ENCODE data around the gene PEPD.

PEPD gene

GRCh38 chr19:33422369-33423180 lies 99.0 kb downstream of the PEPD start:
- no peak for DNase-seq (ENCODE audit: low read depth in 2 of 2)

DNA sequence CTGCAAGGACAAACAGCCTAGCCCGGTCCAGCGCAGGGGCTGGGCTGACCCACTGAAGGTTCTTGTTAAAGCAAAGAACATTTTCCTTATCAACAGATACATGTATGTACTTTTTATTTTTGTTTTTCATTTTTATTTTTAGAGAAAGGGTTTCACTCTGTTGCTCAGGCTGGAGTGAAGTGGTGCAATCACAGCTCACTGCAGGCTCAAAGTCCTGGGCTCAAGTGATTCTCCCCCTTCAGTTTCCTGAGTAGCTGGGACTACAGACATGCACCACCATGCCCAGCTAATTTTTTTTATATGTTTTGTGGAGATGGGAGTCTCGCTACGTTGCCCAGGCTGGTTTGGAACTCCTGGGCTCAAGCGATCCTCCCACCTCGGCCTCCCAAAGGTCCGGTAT lies 100.2 kb downstream of the PEPD start:
- no peak for DNase-seq (ENCODE audit: low read depth in 2 of 2)

DNA sequence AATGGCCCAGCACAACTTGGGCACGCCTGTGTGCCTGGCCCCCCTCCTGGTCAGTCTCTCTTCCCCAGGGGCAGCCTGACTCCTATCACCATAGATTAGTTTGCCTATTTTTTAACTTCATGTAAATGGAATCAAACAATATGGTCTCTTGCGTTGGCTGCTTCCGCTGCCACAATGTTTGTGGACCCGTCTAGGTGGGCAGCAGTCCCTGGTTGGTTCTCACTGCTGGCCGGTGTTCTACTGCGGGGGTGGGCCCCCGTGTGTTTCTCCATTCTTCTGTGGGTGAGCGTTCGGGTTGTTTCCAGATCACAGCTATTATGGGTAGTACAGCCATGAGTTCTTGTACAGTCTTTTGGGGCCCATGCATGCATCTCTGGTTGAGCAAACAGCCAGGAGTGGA lies 100.8 kb downstream of the PEPD start:
- no peak for DNase-seq (ENCODE audit: low read depth in 2 of 2)

DNA sequence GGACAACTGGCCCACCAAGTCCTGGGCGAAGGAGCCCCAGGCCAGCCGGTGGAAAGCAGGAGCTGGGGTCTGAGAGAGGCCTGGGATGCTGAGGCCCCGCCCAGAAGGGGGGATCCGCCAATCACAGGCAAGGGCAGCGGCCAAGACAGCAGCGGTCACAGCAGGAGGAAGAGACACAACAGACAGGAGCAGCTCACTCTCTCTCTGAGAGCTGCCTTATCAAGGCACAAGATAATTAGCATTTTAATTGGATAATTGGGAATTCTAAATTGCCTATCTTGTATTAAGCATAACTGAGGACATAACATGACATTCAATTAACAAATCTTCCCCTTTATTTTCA lies 101.8 kb downstream of the PEPD start:
- no peak for DNase-seq (ENCODE audit: low read depth in 2 of 2)

DNA sequence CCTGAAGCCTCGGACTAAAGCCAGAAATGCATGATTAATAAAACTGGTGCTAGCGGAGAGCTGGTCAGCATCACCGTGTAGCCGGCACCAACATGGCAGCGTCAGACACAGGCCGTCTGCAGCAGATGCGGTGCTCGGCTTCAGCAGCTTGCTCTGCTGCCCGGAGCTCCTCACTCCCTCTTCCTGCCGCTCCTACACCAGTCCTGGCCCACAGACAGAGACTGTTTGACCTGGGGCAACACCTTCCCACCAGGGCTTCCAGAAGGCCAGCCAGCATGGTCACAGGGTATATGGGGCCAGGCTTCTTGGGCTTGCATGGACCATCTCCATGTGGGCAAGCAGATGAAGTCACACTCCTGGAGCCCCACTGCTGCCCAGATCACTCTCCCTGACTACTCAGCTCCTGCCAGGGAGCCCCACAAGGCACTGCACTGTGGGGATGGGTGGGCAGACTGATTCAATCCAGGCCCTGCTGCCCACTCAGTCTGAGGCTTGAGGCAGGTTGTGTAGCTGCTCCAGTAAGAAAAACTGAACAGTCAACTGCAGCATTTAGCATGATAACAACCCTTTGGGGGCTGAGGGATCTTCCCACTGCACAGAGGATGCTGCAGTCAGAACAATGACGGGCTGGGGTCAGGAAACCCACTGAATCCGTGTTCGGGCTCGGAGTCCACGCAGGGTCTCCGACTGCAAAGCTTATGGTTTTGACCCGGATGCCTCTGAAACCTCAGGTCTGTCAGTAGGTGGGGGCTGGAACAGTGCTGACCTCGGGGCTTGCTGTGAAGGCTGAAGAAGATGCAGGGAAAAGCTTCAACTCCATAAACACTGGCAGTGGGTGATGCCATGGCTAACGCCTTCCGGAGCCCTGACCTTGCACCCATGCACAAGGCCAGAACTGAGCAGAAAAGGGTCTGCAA lies 102.5 kb downstream of the PEPD start:
- no peak for DNase-seq (ENCODE audit: low read depth in 2 of 2)

DNA sequence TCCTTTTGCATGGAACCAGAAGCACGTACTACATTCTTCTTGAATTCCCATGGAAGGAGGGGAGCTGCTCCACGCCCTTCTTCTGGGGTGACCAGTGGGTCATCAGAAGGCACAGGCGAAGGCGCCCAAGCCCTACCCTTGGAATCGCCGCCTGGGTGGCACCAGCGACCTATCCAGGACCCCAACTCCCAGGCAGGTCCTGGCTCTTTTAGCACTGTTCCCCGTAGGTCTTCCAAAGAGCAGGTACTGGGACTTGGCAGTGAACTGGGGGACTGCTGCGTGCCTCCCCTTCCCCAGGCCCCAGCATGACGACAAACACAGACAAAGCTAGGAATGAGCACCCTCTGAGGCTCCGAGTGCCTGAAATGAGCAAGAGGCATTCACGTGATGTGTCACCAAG lies 103.1 kb downstream of the PEPD start:
- no peak for DNase-seq (ENCODE audit: low read depth in 2 of 2)

DNA sequence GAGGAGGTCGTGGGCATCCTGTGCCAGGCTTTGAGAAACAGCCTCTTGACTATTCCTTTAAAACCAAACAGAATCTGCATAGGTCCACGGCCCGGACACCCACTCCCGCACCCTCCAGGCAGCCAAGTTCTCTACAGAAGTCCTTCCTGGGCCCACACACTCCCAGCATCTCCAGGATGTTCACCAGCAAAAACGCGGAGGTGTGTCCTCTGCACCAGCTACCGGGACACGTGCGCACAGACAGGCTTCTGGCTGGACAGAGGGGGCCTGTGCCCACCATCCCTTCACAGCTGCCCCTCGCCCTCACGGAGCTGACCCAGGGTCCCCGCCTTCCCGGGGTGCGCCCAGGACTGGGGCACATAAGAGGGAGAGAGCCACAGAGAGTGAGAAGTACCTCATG lies 103.8 kb downstream of the PEPD start:
- DNase-seq (ENCODE audit: low read depth in 2 of 2) = no peak

GRCh38 chr19:33416307-33417215 lies 105.0 kb downstream of the PEPD start:
- peak; percentile 33 to 34 for DNase-seq (ENCODE audit: low read depth in 2 of 2)

- DNase-seq (ENCODE audit: low read depth in 2 of 2) = no peak
Measured at GRCh38 chr19:33414667-33415605, 106.7 kb downstream of the PEPD start.

- no peak for DNase-seq (ENCODE audit: low read depth in 2 of 2)
Measured at GRCh38 chr19:33413868-33414666, 107.5 kb downstream of the PEPD start.

DNA sequence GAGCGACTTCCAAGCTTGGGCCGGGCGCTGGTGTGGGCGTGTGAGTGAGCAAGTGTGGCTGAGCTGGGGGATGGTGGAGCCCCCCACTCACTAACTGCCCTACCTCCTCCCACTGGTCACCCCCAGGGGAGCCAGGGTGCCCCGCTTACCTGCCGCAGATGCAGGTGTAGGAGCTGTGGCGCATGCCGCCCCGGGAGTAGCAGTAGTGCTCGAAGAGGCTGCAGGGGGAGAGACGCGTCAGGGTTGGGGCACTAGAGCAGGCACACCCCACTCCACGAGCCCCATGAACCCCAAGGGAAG lies 108.2 kb downstream of the PEPD start:
- no peak for DNase-seq (ENCODE audit: low read depth in 2 of 2)

DNA sequence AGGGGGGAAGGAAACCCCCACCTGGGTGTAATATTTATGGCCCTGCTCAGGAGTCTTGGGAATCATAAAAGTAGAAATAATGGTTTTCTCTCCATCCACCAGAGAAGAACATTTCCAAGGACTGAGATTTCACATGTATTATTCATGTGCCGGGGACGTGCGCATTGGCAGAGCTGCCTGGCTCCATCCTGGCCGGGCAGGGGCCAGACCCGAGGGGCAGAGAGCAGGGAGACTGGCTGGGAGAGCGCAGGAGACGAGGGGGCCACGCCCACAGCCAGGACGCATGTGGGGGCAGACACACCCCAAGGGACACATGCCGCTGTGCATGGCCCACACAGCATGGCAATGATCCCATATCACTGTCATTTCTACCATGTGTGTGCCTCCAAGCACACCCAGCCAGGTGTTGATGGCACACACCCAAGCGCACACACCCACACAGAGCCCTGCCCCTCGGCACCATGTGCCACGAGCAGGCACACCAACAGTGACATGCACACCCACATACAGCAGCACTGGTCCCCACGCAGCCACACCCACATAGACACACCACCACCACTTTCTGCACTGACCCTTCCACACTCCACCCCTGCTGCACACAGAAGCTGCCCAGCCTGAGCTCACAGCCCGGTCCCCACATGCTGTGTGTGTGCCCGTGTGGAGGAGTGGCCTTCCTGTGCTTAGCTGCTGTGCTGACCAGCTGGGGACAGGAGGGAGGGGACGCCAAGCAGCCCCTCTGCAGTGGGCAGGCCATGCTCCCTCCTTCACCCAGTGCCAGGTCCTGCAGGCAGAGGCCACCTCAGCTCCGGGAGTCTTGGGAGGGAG lies 108.8 kb downstream of the PEPD start:
- DNase-seq (ENCODE audit: low read depth in 2 of 2) = no peak

- no peak for DNase-seq (ENCODE audit: low read depth in 2 of 2)
Measured at GRCh38 chr19:33411621-33412180, 109.9 kb downstream of the PEPD start.

DNA sequence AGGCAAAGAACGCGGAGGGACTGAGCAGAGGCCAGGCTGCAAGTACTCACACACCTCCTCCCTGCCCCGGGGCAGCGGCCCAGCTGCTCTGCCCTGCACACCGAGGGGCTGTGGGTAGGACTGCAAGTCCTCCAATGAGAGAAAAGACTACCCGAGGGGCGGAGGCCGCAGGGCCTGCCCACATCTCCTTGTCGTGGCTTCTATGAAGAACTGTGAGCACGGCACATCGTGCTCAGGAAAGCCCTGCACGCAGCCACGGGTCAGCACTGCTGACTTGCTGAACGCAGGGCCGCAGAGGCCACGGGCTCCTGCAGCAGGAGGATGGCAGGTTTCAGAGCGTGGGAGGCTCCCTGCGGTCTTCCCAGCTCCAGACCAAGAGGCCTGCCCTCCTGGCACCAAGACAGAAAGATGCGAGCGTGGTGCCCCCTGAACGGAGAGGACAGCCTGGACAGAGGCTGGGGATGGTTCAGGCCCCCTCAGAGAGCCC lies 110.6 kb downstream of the PEPD start:
- no peak for DNase-seq (ENCODE audit: low read depth in 2 of 2)

DNA sequence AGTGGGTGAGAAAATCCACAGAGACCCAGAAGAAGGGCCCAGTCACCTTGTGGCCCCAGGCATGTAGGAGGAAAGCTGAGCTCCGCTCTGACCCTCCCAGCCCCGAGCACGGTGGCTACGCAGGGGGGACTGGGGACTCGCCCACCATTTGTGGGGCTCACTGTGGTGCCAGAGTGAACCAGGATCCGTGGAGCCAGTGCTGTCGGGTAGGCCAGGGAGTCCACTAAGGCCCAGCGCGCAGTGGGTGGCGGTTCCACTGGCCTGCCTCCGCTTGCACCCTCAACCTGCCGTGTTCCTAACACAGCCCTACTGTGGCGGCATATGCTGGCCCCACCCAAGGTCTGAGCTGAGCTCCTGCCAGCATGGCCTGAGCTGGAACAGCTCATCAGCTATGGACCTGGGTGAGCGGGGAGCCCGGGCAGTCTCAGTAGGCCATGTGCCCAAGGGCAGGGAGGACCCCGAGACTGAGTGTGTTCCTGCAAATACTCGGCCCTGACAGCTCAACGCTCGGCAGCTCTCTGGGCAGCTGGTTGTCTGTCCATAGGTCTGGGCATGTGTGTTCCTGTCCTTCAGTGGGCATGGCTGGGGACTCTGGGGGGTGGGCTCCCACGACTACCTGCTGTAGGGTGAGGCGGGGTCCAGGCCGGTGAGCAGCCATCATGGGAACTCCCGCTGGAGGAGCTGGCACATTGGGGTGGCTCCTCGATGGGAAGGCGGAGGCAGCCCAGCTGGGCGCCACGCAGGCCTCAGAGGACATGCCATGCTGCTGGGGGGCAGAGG lies 111.5 kb downstream of the PEPD start:
- DNase-seq (ENCODE audit: low read depth in 2 of 2) = no peak

GRCh38 chr19:33408538-33409434 lies 112.8 kb downstream of the PEPD start:
- no peak for DNase-seq (ENCODE audit: low read depth in 2 of 2)

DNA sequence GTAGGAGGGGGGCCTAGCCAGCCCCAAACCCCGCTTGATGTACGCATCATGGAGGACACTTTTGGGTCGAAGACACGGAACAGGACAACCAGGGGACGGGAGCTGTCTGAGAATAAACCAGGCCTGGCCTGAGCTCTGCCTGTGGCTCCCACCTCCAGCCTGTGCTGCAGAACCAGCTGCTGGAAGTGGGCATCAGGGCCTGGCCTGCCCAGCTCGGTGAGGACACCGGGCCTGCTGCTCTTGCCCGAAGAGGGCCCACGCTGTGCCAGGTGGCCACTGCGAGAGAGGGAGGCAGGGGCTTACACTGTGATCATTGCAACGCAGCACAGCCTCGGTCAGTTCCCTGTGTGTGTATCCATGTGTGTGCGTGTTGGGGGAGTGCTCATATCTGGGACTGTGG lies 113.5 kb downstream of the PEPD start:
- DNase-seq (ENCODE audit: low read depth in 2 of 2) = no peak
